Fibroblast of lung (primary cell): ENCODE measurements around the gene ZXDC. TPM values are rescaled to one million over a fixed set of nuclear protein-coding genes. Genes with fewer than 3 reads are reported as not detected.

Experiments
- DNase-seq, 2 donors: peaks; one replicate each; pipeline versions ENCODE4 v3.0.0 to v3.0.0-alpha.2; 2010; ENCODE audit warnings: low read depth in 2 of 2
- H2AFZ ChIP-seq: 2 replicates; pipeline ENCODE4 v1.5.1; 2012; ENCODE audit warnings: low read length, control low read depth, inconsistent platforms
- H3K27ac ChIP-seq: 2 replicates; pipeline ENCODE4 v1.5.1; 2011; ENCODE audit warnings: low read length, control low read depth; ENCODE audit not compliant: insufficient read depth
- H3K27me3 ChIP-seq: 2 replicates; pipeline ENCODE4 v1.5.1; 2011; ENCODE audit warnings: mild to moderate bottlenecking, low read length; ENCODE audit not compliant: control insufficient read depth, insufficient read depth
- H3K36me3 ChIP-seq: 2 replicates; pipeline ENCODE4 v1.5.1; 2011; ENCODE audit warnings: low read length; ENCODE audit not compliant: control insufficient read depth, insufficient read depth
- H3K4me1 ChIP-seq: 2 replicates; pipeline ENCODE4 v1.5.1; 2011; ENCODE audit warnings: low read length; ENCODE audit not compliant: control insufficient read depth, insufficient read depth; ENCODE audit errors: extremely low read depth
- H3K4me2 ChIP-seq: 2 replicates; pipeline ENCODE4 v1.5.1; 2011; ENCODE audit warnings: low read length, control low read depth; ENCODE audit not compliant: insufficient read depth; ENCODE audit errors: extremely low read depth
- H3K4me3 ChIP-seq, 4 experiments: fragments of 200-600 bp in 1 of 4; sonication (generic) in 1 of 4; replicated peaks in 1 of 4; 2 replicates each; pipeline ENCODE4 v1.5.1; 2011 to 2016; ENCODE audit warnings: low read length in 4 of 4, low read depth in 3 of 4, mild to moderate bottlenecking in 3 of 4, control low read depth in 2 of 4, inconsistent platforms in 1 of 4, mixed read lengths in 1 of 4; ENCODE audit not compliant: insufficient read depth in 1 of 4; ENCODE audit errors: control extremely low read depth in 1 of 4
- H3K79me2 ChIP-seq: 2 replicates; pipeline ENCODE4 v1.5.1; 2012; ENCODE audit warnings: mild to moderate bottlenecking, low read length, inconsistent platforms; ENCODE audit not compliant: control insufficient read depth, insufficient read depth
- H3K9ac ChIP-seq: 2 replicates; pipeline ENCODE4 v1.5.1; 2011; ENCODE audit warnings: mild to moderate bottlenecking, low read length, control low read depth; ENCODE audit not compliant: insufficient read depth
- H3K9me3 ChIP-seq: 2 replicates; pipeline ENCODE4 v1.5.1; 2012; ENCODE audit warnings: low read depth, low read length; ENCODE audit not compliant: control insufficient read depth, insufficient read depth
- H4K20me1 ChIP-seq: 2 replicates; pipeline ENCODE4 v1.5.1; 2011; ENCODE audit warnings: low read length; ENCODE audit not compliant: control insufficient read depth, insufficient read depth; ENCODE audit errors: extremely low read depth
- EZH2 ChIP-seq: IDR thresholded peaks from 2 replicates; pipeline ENCODE4 v1.5.1; 2012; ENCODE audit warnings: low read length, control low read depth, mild to moderate bottlenecking; ENCODE audit errors: missing control alignments
- polyA plus RNA-seq, 2 donors: library from polyadenylated mRNA; depleted of rRNA in 1 of 2; stranded (reverse) in 1 of 2; unstranded in 1 of 2; fragments of >200 nt; gene quantifications; 2 replicates each; pipeline ENCODE4 v1.2.1, GENCODE V29; 2011 to 2012; ENCODE audit warnings: missing spikeins in 1 of 2
- total RNA-seq: library from RNA; depleted of rRNA; stranded (reverse); fragments of >200 nt; gene quantifications from 2 replicates; pipeline ENCODE4 v1.2.1, GENCODE V29; 2014
- TF ChIP-seq, protein P1 (sequence below), 2 donors: IDR thresholded peaks in 1 of 2; conservative IDR thresholded peaks in 1 of 2; 1 replicate in 1 of 2; 2 replicates in 1 of 2; pipeline ENCODE4 v1.5.1; 2011 to 2012; ENCODE audit warnings: low read length in 2 of 2, control low read depth in 1 of 2, inconsistent platforms in 1 of 2, low read depth in 1 of 2, mild to moderate bottlenecking in 1 of 2

Gene ZXDC
- total and polyA plus RNA-seq, 2 donors (not counting 1 experiment from before 2014, with no cell fraction given): 5.9 to 17.8 TPM

DNA sequence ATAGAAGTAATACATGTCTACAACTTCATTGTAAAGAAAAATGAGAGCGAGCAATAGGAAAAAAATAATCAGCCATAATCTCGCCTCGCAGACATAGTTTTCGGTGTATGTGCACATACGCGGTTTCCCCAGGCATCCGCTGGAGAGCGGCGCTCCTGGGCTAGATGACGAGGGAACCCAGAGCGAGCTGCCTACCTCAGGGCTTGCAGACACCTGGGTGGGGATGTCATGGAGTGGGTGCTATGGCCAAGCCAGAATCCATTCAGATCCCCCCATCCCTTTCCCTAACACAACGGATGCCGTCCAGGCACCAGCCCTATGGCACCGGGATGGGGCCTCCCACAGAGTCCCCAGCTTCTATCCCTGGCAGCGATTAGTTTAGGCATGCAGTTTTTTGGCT, 85.5 kb downstream of the ZXDC start:
- Histone ChIP-seq H4K20me1 (no peaks in the 10 kb centered on the region), H3K9ac (no peak overlapping the region), H2AFZ (no peak overlapping the region), H3K79me2 (no peaks in the 10 kb centered on the region), H3K27ac (no peak overlapping the region), H3K4me2 (no peak overlapping the region), H3K4me1 (no peaks in the 10 kb centered on the region), H3K36me3 (no peaks in the 10 kb centered on the region), H3K4me3 (no peak overlapping the region), H3K27me3 (peaks cover 16% of the 10 kb centered on the region), H3K9me3 (no peaks in the 10 kb centered on the region)
- TF ChIP-seq, protein P1, sequence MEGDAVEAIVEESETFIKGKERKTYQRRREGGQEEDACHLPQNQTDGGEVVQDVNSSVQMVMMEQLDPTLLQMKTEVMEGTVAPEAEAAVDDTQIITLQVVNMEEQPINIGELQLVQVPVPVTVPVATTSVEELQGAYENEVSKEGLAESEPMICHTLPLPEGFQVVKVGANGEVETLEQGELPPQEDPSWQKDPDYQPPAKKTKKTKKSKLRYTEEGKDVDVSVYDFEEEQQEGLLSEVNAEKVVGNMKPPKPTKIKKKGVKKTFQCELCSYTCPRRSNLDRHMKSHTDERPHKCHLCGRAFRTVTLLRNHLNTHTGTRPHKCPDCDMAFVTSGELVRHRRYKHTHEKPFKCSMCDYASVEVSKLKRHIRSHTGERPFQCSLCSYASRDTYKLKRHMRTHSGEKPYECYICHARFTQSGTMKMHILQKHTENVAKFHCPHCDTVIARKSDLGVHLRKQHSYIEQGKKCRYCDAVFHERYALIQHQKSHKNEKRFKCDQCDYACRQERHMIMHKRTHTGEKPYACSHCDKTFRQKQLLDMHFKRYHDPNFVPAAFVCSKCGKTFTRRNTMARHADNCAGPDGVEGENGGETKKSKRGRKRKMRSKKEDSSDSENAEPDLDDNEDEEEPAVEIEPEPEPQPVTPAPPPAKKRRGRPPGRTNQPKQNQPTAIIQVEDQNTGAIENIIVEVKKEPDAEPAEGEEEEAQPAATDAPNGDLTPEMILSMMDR (conservative IDR thresholded peaks at IDR 0.05 in 1 of 2, IDR thresholded peaks at IDR 0.05 in 1 of 2; ENCODE audit: low read depth in 1 of 2, low read length in 2 of 2): no peak
- no peak for TF ChIP-seq EZH2
- DNase-seq: no peak

DNA sequence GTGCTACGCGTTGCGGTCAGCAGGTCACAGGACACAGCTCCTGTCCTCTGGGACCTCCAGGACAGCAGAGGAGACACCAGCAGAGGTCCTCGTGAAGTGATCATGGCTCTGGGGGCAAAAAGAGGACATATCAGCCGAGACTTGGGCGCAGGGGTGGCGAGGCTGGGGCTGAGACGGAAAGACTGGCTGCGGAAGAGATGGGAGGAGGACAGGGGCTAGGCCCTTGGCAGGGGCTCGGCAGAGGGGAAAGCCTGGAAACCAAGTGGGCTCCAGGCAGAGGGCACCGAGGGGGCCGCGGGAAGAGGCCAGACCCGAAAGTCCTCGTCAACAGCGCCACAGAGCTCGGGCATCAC, 85.9 kb downstream of the ZXDC start:
- Histone ChIP-seq H3K4me1 (no peaks in the 10 kb centered on the region), H3K4me2 (no peak overlapping the region), H3K4me3 (no peak overlapping the region), H3K79me2 (no peaks in the 10 kb centered on the region), H3K27ac (no peak overlapping the region), H4K20me1 (no peaks in the 10 kb centered on the region), H3K27me3 (peaks cover 16% of the 10 kb centered on the region), H3K9ac (no peak overlapping the region), H2AFZ (no peak overlapping the region), H3K36me3 (no peaks in the 10 kb centered on the region), H3K9me3 (no peaks in the 10 kb centered on the region)
- TF ChIP-seq, protein P1 (conservative IDR thresholded peaks at IDR 0.05 in 1 of 2, IDR thresholded peaks at IDR 0.05 in 1 of 2; ENCODE audit: low read depth in 1 of 2, low read length in 2 of 2): no peak
- no peak for DNase-seq

DNA sequence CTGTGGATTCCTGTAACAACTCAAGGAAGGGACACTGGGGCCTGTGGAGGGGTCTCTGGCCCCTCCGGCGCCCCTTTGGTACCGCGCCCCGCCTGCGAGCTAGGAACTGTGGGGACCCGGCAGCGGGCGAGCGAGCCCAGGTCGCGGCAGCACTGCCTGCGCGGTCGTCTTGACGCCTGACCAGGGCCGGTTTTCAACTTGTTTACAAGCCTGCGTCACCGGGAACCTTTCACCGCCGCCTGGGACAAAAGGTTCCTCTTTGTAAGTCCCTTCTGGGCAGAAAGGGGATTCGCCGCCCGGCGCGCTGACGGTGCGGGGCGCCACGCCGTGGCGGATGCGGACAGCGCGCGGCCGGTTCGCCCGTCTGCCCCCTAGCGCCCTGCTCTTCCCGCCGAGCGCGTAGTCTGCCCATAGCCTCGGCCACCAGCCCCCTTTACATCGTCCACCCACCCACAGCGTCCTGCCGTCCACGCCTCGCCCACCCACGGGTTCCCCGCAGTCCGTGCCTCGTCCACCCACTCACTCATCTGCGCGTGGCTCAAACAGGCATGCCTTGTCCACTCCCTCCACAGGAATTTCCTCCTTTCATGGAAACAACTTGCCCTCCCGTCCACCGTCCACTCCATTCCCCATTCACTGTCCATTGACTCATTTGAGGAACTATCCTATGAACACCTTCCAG, 86.4 kb downstream of the ZXDC start:
- no peaks in the 10 kb centered on the region for H3K4me1 ChIP-seq
- peaks cover 12% of the 10 kb centered on the region for H3K27me3 ChIP-seq
- TF ChIP-seq, protein P1 (conservative IDR thresholded peaks at IDR 0.05 in 1 of 2, IDR thresholded peaks at IDR 0.05 in 1 of 2; ENCODE audit: low read depth in 1 of 2, low read length in 2 of 2): peak; percentile 72 to 98
- no peak for TF ChIP-seq EZH2
- H3K27ac ChIP-seq: no peak overlapping the region
- peak overlapping the region; percentile 83 for H3K4me2 ChIP-seq
- H4K20me1 ChIP-seq: no peaks in the 10 kb centered on the region
- no peaks in the 10 kb centered on the region for H3K9me3 ChIP-seq
- peak overlapping the region; percentile 28 to 63 (median 47) for H3K4me3 ChIP-seq
- H3K9ac ChIP-seq: peak overlapping the region; percentile 60
- DNase-seq: peak; percentile 75 to 90
- H3K36me3 ChIP-seq: no peaks in the 10 kb centered on the region
- peak overlapping the region; percentile 75 for H2AFZ ChIP-seq
- no peaks in the 10 kb centered on the region for H3K79me2 ChIP-seq

Other genes with a start within 250 kb of the ZXDC start
- 4.1 and 6.4 TPM in 2 replicates for gene KLF15, start 118.5 kb downstream of the ZXDC start, total RNA-seq
- gene KLF15, start 118.5 kb downstream of the ZXDC start, polyA plus RNA-seq: 0.15 and 1.0 TPM in 2 replicates
- gene CFAP100, start 81.0 kb downstream of the ZXDC start, total RNA-seq: not detected in 2 replicates
- gene CFAP100, start 81.0 kb downstream of the ZXDC start, polyA plus RNA-seq: not detected in 2 replicates
- not detected in 2 replicates for gene UROC1, start 41.9 kb upstream of the ZXDC start, total RNA-seq
- gene UROC1, start 41.9 kb upstream of the ZXDC start, polyA plus RNA-seq: not detected in 2 replicates
- under 0.01 TPM in 2 replicates for gene CHST13, start 48.3 kb upstream of the ZXDC start, total RNA-seq
- not detected in 2 replicates for gene CHST13, start 48.3 kb upstream of the ZXDC start, polyA plus RNA-seq
- gene C3orf22, start 83.0 kb upstream of the ZXDC start, total RNA-seq: not detected in 2 replicates
- not detected in 2 replicates for gene C3orf22, start 83.0 kb upstream of the ZXDC start, polyA plus RNA-seq
- 8.8 and 10.3 TPM in 2 replicates for gene TXNRD3, start 179.2 kb upstream of the ZXDC start, total RNA-seq
- gene TXNRD3, start 179.2 kb upstream of the ZXDC start, polyA plus RNA-seq: 4.9 and 5.2 TPM in 2 replicates
- 9.5 and 11.1 TPM in 2 replicates for gene CHCHD6, start 228.3 kb upstream of the ZXDC start, total RNA-seq
- 9.5 and 13.0 TPM in 2 replicates for gene CHCHD6, start 228.3 kb upstream of the ZXDC start, polyA plus RNA-seq